ENCODE results near the gene SBF2.

Gene SBF2

GRCh38 chr11:9736365-9736764, 557.7 kb downstream of the SBF2 start:
- DNase-seq: no peak

DNA sequence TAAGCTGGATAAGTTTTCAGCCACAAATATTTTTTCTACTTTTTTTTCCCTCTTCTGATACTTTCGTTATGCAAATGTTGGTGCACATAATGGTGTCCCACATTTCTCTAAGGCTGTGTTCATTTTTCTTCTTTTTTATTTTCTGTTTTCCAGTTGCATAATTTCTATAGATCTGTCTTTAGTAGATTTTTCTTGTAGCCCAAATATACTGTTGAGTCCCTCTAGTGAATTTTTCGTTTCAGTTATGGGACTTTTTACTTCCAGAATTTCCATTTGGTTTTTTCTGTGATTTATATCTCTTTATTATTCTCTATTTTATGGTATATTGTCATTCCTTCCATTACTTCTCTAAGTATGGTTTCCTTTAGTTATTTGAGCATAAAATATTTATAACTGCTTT, 558.1 kb downstream of the SBF2 start:
- DNase-seq: no peak

DNA sequence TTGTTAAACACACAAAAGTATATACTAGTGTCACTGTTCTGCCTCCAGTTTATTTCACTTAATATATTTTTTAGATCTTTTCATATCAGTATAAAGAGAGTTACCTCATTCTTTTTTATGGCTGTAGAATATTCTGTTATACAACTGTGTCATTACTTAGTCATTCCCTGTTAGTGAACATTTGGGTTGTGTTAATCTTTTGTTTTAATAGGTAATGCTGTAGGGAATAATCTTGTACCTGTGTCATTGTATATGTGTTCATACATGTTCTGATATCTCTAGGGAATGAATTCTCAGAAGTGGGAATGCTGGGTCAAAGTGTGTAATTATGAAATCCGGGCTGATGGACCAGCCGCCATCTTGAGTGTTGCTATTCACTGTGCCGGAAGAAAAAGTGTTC, 558.8 kb downstream of the SBF2 start:
- no peak for DNase-seq

DNA sequence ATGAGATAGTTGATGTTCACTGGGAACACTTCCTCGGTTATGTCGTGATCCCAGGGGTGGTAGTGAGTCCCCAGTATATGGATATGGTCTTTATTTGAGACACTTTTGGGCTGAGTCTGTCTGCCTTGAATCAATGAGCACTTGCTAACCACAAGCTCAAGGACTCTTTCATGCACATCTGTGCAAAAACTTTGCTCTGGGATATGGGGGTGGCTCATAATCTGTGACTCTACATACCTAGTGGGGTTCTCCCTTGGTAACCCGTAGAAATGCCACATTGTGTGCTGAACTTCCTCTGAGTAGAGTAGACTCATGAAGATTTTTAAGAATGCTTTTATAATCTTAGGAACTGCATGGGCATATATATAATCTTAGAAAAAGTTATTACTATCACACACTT, 560.8 kb downstream of the SBF2 start:
- no peak for DNase-seq

DNA sequence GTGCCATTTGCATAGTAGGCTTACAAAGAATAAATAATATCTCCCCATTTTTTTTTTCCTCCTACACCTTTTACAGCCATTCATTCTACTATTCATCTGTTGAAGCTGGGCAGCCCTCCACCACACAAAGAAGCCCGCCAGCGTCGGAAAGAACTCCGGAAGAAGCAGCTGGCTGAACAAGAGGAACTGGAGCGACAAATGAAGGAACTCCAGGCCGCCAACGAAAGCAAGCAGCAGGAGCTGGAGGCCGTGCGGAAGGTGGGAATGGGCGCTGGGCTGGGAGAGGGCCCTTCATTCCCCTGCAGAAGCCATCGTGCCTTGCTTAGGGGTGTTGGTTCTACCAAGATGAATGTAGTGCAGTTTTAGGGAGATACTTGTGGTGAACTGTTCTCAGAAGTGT, 561.6 kb downstream of the SBF2 start:
- DNase-seq: no peak

DNA sequence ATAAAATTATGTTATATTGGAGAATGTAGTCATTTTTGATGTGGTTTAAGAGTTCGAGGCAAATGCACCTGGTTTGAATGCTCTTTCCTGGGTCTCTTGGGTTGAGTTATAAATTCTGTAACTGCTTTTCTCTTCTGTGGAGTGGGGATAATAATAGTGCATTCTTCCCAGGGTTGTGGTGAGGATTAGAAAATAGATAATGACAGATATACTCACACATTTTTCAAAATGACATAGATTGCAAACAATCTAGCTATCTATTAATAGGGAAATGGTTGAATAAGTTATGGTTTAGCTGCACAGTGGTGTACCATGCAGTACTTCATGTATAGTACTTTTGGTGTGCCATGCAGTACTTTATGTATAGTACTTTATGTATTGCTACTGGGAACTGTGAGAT, 562.8 kb downstream of the SBF2 start:
- DNase-seq: no peak

Data from activated CD4-positive, alpha-beta T cell treated with anti-CD3 and anti-CD28 coated beads, Interleukin-2, amount 50 U/mL, for 1 hour (primary cell).